Tibial nerve (tissue), 4 donors: Measurements from ENCODE around the gene DNALI1. TPM values are rescaled to one million over a fixed set of nuclear protein-coding genes. Genes with fewer than 3 reads are reported as not detected.

ENCODE experiments used
- DNase-seq, 2 donors: peaks; one replicate each; pipeline ENCODE4 v3.0.0-alpha.2; 2019; ENCODE audit warnings: low spot score in 2 of 2
- H3K27ac ChIP-seq, 4 donors: fragments of 200-600 bp; sonication (generic) in 3 of 4; one replicate each; pipeline ENCODE4 v1.5.1; 2017 to 2019; ENCODE audit warnings: mild to moderate bottlenecking in 1 of 4
- H3K27me3 ChIP-seq, 2 donors: fragments of 200-600 bp; sonication (generic) in 1 of 2; one replicate each; pipeline versions ENCODE4 v1.5.1 to v1.6.0; 2017 to 2019
- H3K36me3 ChIP-seq, 3 donors: fragments of 200-600 bp; sonication (generic); one replicate each; pipeline ENCODE4 v1.5.1; 2018 to 2019
- H3K4me1 ChIP-seq, 4 donors: fragments of 200-600 bp; sonication (generic) in 3 of 4; one replicate each; pipeline ENCODE4 v1.5.1; 2017 to 2019
- H3K4me3 ChIP-seq, 4 donors: fragments of 200-600 bp; sonication (generic) in 3 of 4; one replicate each; pipeline ENCODE4 v1.5.1; 2017 to 2019; ENCODE audit warnings: mild to moderate bottlenecking in 1 of 4, moderate library complexity in 1 of 4
- H3K9me3 ChIP-seq, 4 donors: fragments of 200-600 bp; sonication (generic) in 3 of 4; one replicate each; pipeline ENCODE4 v1.5.1; 2017 to 2019
- EP300 ChIP-seq, 2 donors: sonication (generic); formaldehyde crosslinking; IDR thresholded peaks; one replicate each; pipeline ENCODE4 v1.6.1; 2017; ENCODE audit warnings: antibody characterized with exemption in 2 of 2, mild to moderate bottlenecking in 1 of 2
- POLR2A ChIP-seq, 2 donors: fragments of 450-650 bp; IDR thresholded peaks; one replicate each; pipeline ENCODE4 v1.6.1; 2017; ENCODE audit warnings: antibody characterized with exemption in 2 of 2, mild to moderate bottlenecking in 2 of 2, moderate library complexity in 2 of 2
- WGBS, 2 donors: methylation state at CpG; one replicate each; pipeline ENCODE4 v1.1.5; 2018; 5-methylcytosine and 5-hydroxymethylcytosine counted together
- small RNA-seq: library from RNA; depleted of rRNA; stranded (forward); fragments of <200 nt; gene quantifications from one replicate; pipeline ENCODE3, GENCODE V24; 2016
- total RNA-seq, 4 donors: library from RNA; depleted of rRNA; stranded (reverse); fragments of >200 nt; gene quantifications; one replicate each; pipeline ENCODE4 v1.1.0, GENCODE V29; 2016
- TF ChIP-seq, protein P1 (sequence below), 5 experiments: fragments of 200-600 bp in 3 of 5; fragments of 450-650 bp in 2 of 5; sonication (generic) in 3 of 5; IDR thresholded peaks; one replicate each; pipeline ENCODE4 v1.5.1; 2016 to 2019; ENCODE audit warnings: antibody characterized with exemption in 5 of 5, mild to moderate bottlenecking in 3 of 5, moderate library complexity in 2 of 5

DNALI1 gene
- total RNA-seq, 4 donors from 2014 or later = 6.3 to 10.3 (median 9.5) TPM

DNA sequence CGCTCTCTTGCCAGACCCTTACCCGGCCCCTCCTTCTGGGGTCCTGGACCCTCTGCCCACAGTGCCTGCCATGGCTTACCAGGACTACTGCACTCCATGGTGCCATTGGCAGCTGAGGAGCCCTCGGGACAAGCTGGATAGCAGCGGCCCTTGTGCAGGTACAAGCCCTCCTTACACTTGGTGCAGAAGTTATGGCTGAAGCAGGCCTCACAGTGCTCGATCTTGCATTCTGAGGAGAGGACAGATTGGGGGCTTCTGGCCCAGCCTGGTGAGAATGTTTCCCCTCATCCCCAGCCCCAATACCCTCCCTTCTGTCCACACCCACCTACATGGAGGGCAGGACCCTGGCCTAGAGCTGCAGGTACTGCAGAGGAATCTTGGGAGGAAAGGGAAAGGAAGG lies 57.4 kb downstream of the DNALI1 start:
- DNase-seq = no peak
- peaks cover 0 to 38% of the 10 kb centered on the region in 2 donors for H3K27me3 ChIP-seq
- no peaks in the 10 kb centered on the region for H3K4me1 ChIP-seq
- no peak for TF ChIP-seq POLR2A (IDR thresholded peaks at IDR 0.05)
- TF ChIP-seq EP300 (IDR thresholded peaks at IDR 0.05) = no peak
- TF ChIP-seq, protein P1, sequence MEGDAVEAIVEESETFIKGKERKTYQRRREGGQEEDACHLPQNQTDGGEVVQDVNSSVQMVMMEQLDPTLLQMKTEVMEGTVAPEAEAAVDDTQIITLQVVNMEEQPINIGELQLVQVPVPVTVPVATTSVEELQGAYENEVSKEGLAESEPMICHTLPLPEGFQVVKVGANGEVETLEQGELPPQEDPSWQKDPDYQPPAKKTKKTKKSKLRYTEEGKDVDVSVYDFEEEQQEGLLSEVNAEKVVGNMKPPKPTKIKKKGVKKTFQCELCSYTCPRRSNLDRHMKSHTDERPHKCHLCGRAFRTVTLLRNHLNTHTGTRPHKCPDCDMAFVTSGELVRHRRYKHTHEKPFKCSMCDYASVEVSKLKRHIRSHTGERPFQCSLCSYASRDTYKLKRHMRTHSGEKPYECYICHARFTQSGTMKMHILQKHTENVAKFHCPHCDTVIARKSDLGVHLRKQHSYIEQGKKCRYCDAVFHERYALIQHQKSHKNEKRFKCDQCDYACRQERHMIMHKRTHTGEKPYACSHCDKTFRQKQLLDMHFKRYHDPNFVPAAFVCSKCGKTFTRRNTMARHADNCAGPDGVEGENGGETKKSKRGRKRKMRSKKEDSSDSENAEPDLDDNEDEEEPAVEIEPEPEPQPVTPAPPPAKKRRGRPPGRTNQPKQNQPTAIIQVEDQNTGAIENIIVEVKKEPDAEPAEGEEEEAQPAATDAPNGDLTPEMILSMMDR (IDR thresholded peaks at IDR 0.05) = no peak
- H3K36me3 ChIP-seq = no peaks in the 10 kb centered on the region
- no peak overlapping the region for H3K27ac ChIP-seq
- 77% methylated on average over 5 of the region's 5 CpGs for WGBS, 2 donors
- no peaks in the 10 kb centered on the region for H3K9me3 ChIP-seq
- H3K4me3 ChIP-seq = no peak overlapping the region

DNA sequence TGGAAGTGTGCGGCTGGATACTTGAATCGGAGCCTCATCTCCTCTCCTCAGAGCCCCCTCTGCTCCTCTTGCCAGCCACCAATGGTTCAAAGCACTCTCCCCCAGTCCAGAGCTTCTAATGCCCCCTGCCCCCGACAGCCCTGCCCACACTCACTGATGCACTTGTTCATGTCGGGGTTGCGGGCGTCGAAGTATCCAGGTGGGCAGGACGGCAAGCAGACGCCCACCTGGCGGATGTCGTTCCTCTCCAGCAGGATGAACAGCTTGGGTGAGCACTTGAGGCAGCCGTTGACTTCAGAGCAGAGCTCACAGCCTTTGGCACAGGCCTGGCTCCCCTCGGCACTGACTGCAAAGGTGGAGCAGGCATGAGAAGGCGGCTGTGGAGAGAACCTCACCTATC lies 59.6 kb downstream of the DNALI1 start:
- no peaks in the 10 kb centered on the region for H3K4me1 ChIP-seq

More for the DNA sequence above, 59.6 kb downstream of the DNALI1 start:
- Histone ChIP-seq H3K9me3 (no peaks in the 10 kb centered on the region), H3K4me3 (no peak overlapping the region), H3K27ac (no peak overlapping the region), H3K27me3 (peaks cover 0 to 54% of the 10 kb centered on the region in 2 donors), H3K36me3 (no peaks in the 10 kb centered on the region)
- DNase-seq = no peak
- WGBS, 2 donors = 69 to 80% methylated on average over 10 to 14 of the region's 14 CpGs
- TF ChIP-seq, protein P1 (IDR thresholded peaks at IDR 0.05) = no peak
- TF ChIP-seq POLR2A (IDR thresholded peaks at IDR 0.05) = no peak
- no peak for TF ChIP-seq EP300 (IDR thresholded peaks at IDR 0.05)

Small RNA genes lying within 50 kb of the gene (small RNA-seq; reads per million reads assigned to genes)
- not detected for gene AL034379.1

Other genes starting within 250 kb of the DNALI1 start
- gene ZC3H12A, start 82.4 kb upstream of the DNALI1 start, total RNA-seq = 10 to 100 TPM in 3 of 4 donors, 1 to 10 TPM in 1; 7.9 to 15.7 (median 10.9) TPM
- 10 to 100 TPM; 33.3 to 59.4 (median 40.3) TPM for gene MEAF6, start 42.2 kb upstream of the DNALI1 start, total RNA-seq
- 10 to 100 TPM in 3 of 4 donors, 1 to 10 TPM in 1; 9.0 to 46.9 (median 37.7) TPM for gene SNIP1, start 2.6 kb upstream of the DNALI1 start, total RNA-seq
- 10 to 100 TPM; 27.8 to 67.5 (median 44.2) TPM for gene GNL2, start 39.0 kb downstream of the DNALI1 start, total RNA-seq
- gene RSPO1, start 78.0 kb downstream of the DNALI1 start, total RNA-seq = under 1 TPM in 2 of 4 donors, not detected in 2; 0.20 to 0.21 TPM
- gene CDCA8, start 135.6 kb downstream of the DNALI1 start, total RNA-seq = under 1 TPM in 3 of 4 donors, not detected in 1; 0.66 to 0.98 (median 0.90) TPM
- under 1 TPM in 3 of 4 donors, not detected in 1; under 0.01 to 0.30 (median 0.21) TPM for gene EPHA10, start 208.2 kb downstream of the DNALI1 start, total RNA-seq
- gene MANEAL, start 236.9 kb downstream of the DNALI1 start, total RNA-seq = 1 to 10 TPM in 3 of 4 donors, under 1 TPM in 1; 0.44 to 1.8 (median 1.7) TPM